ENCODE results near the gene FOXQ1. TPM values are rescaled to one million over a fixed set of nuclear protein-coding genes. Genes with fewer than 3 reads are reported as not detected.

The FOXQ1 gene
- total and polyA plus RNA-seq, 9 of the 15 experiments (the other 6 are each of a cell fraction or from before 2014, with no cell fraction given): not detected

- intact Hi-C loops (cut with micrococcal nuclease): no loop called here
- H3K4me1 ChIP-seq (replicated peaks in 1 of 2; ENCODE audit: control insufficient read depth in 2 of 2, insufficient read depth in 2 of 2, low read length in 2 of 2): no peaks in the 10 kb centered on the region; a peak in 2 of 5 replicates
- ATAC-seq (no peak), DNase-seq (ENCODE audit: extremely low read depth in 1 of 4, low spot score in 3 of 4) (no peak), FAIRE-seq (no peak)
- no peak overlapping the region for H3K27ac ChIP-seq (ENCODE audit: extremely low read depth, low read depth, low read length)
- WGBS (ENCODE audit: insufficient coverage, low coverage, missing lambda C conversion rate): 13% methylated on average over 16 of the region's 35 CpGs
- H3K9me3 ChIP-seq (replicated peaks; ENCODE audit: control insufficient read depth, insufficient read depth, low read depth, low read length): no peaks in the 10 kb centered on the region
- H3K27me3 ChIP-seq (ENCODE audit: control insufficient read depth in 2 of 2, insufficient read depth in 2 of 2, low read length in 2 of 2): no peaks in the 10 kb centered on the region
- in situ Hi-C loops (cut with MboI): no loop called here
- ChIA-PET CTCF (ENCODE audit: low intra/inter-chr PET ratio) (no interaction called here), POLR2A (no interaction called here)
- no peaks in the 10 kb centered on the region for H3K9me1 ChIP-seq (ENCODE audit: control insufficient read depth, insufficient read depth, low read length)
- no peak overlapping the region for H3K9ac ChIP-seq (ENCODE audit: insufficient read depth in 1 of 2, low read depth in 2 of 2, low read length in 2 of 2)
- no peaks in the 10 kb centered on the region for H4K20me1 ChIP-seq (replicated peaks; ENCODE audit: control insufficient read depth, insufficient read depth, low read length)
- no peak overlapping the region for H3K4me3 ChIP-seq
- no peaks in the 10 kb centered on the region for H3K36me3 ChIP-seq (ENCODE audit: control insufficient read depth, insufficient read depth, low read length)
- H3K79me2 ChIP-seq (ENCODE audit: control insufficient read depth, insufficient read depth, low read length): no peaks in the 10 kb centered on the region
- TF ChIP-seq LCOR (CRISPR knock-in tag; IDR thresholded peaks at IDR 0.05) (no peak), RBM34 (IDR thresholded peaks at IDR 0.05; ENCODE audit: borderline replicate concordance, insufficient read depth, low read length) (no peak), ATF7 (IDR thresholded peaks at IDR 0.05) (no peak), ZNF551 (CRISPR knock-in tag; IDR thresholded peaks at IDR 0.05) (no peak), NELFE (IDR thresholded peaks at IDR 0.05; ENCODE audit: insufficient read depth, insufficient read length) (no peak), PHB2 (IDR thresholded peaks at IDR 0.05; ENCODE audit: low read depth) (no peak), ILK (tag; IDR thresholded peaks at IDR 0.05; ENCODE audit: borderline replicate concordance, low read depth) (no peak), ZNF436 (CRISPR knock-in tag; IDR thresholded peaks at IDR 0.05) (no peak), SUPT5H (IDR thresholded peaks at IDR 0.05) (no peak), FOXK2 (conservative IDR thresholded peaks at IDR 0.05 in 1 of 2, IDR thresholded peaks at IDR 0.05 in 1 of 2; ENCODE audit: low read depth in 2 of 2) (no peak), PML (IDR thresholded peaks at IDR 0.05; ENCODE audit: low read length) (no peak), CCAR2 (IDR thresholded peaks at IDR 0.05; ENCODE audit: low read depth, low read length) (no peak), ZNF561 (CRISPR knock-in tag; conservative IDR thresholded peaks at IDR 0.05) (no peak), CEBPB (tag; IDR thresholded peaks at IDR 0.05) (no peak), KDM5B (IDR thresholded peaks at IDR 0.05; ENCODE audit: insufficient replicate concordance, low read depth, low read length) (no peak), MTA3 (IDR thresholded peaks at IDR 0.05; ENCODE audit: borderline replicate concordance) (no peak), XRCC3 (IDR thresholded peaks at IDR 0.05) (no peak), USF1 (CRISPR knock-in tag; IDR thresholded peaks at IDR 0.05) (no peak), CGGBP1 (CRISPR knock-in tag; IDR thresholded peaks at IDR 0.05) (no peak), TCF7L2 (IDR thresholded peaks at IDR 0.05; ENCODE audit: low read depth, low read length) (no peak)
- no peak overlapping the region for H2AFZ ChIP-seq (ENCODE audit: low read depth, low read length)
- no peak overlapping the region for H3K4me2 ChIP-seq (ENCODE audit: insufficient read depth, low read length)
- no TSS peak for BruUV-seq (replicated peaks)
Observed at GRCh38 chr6:1316489-1316971, 4.6 kb downstream of the FOXQ1 start.

All from K562 (cell line).